Keratinocyte (primary cell): ENCODE data around the gene GIT2.

ENCODE experiments used
- CTCF ChIP-seq, 3 experiments: IDR thresholded peaks in 1 of 3; conservative IDR thresholded peaks in 1 of 3; optimal IDR thresholded peaks in 1 of 3; 2 replicates in 2 of 3; 3 replicates in 1 of 3; pipeline versions ENCODE3 to v1.5.1; 2011; ENCODE audit warnings: low read length in 3 of 3, mild to moderate bottlenecking in 3 of 3, moderate library complexity in 2 of 3, control low read depth in 1 of 3, inconsistent platforms in 1 of 3; ENCODE audit not compliant: insufficient read depth in 2 of 3; ENCODE audit errors: extremely low read depth in 1 of 3
- EZH2 ChIP-seq: IDR thresholded peaks from one replicate; pipeline ENCODE4 v1.6.1; 2012; ENCODE audit warnings: inconsistent platforms, mild to moderate bottlenecking, low read length, moderate library complexity

- no peak for TF ChIP-seq CTCF (optimal IDR thresholded peaks at IDR 0.05 in 1 of 3, IDR thresholded peaks at IDR 0.05 in 1 of 3, conservative IDR thresholded peaks at IDR 0.05 in 1 of 3; ENCODE audit: extremely low read depth in 1 of 3, insufficient read depth in 2 of 3, low read length in 3 of 3)
- no peak for TF ChIP-seq EZH2
Measured at GRCh38 chr12:109880938-109881337, 115.2 kb downstream of the GIT2 start.
